Measurements from ENCODE around the gene OR52K2. TPM values are rescaled to one million over a fixed set of nuclear protein-coding genes. Genes with fewer than 3 reads are reported as not detected.

OR52K2 gene
- total RNA-seq, 4 donors from 2014 or later = not detected

DNA sequence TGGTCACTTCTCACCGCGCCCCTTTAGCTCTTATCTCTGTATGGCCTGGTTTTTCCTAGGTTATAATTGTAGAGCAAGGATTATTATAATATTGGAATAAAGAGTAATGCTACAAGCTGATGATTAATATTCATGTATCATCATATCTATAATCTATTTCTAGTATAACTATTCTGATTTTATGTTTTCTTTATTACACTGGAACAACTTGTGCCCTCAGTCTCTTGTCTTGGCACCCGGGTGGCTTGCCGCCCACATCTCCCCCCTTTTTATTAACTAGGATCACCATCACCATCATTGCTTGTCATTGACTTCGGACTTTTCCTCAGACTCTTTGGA is 44.4 kb downstream of the OR52K2 start:
- DNase-seq (ENCODE audit: low spot score) = no peak
- TF ChIP-seq, protein P1, sequence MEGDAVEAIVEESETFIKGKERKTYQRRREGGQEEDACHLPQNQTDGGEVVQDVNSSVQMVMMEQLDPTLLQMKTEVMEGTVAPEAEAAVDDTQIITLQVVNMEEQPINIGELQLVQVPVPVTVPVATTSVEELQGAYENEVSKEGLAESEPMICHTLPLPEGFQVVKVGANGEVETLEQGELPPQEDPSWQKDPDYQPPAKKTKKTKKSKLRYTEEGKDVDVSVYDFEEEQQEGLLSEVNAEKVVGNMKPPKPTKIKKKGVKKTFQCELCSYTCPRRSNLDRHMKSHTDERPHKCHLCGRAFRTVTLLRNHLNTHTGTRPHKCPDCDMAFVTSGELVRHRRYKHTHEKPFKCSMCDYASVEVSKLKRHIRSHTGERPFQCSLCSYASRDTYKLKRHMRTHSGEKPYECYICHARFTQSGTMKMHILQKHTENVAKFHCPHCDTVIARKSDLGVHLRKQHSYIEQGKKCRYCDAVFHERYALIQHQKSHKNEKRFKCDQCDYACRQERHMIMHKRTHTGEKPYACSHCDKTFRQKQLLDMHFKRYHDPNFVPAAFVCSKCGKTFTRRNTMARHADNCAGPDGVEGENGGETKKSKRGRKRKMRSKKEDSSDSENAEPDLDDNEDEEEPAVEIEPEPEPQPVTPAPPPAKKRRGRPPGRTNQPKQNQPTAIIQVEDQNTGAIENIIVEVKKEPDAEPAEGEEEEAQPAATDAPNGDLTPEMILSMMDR (IDR thresholded peaks at IDR 0.05) = no peak
- no peak for ATAC-seq (ENCODE audit: low FRiP score)

DNA sequence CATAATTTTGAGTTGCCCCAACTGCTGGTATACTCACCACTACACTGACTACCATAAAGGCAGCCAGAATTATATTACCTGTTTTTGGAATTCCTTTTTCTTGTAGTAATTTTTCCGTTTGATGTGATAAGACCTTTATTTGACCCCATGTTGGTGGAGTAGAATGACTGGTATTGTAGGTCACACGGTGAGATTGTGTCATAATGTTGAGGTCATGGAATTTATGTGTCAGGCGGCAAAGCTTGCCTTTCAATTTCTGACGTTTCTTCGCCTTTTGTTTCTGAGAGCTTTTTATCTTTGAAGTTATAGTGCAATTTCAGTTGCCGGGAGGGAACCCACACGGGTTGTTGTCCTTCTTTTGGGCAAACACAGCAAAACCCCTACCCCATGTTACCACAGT is 46.4 kb downstream of the OR52K2 start:
- ATAC-seq (ENCODE audit: low FRiP score) = no peak
- TF ChIP-seq, protein P1 (IDR thresholded peaks at IDR 0.05) = no peak
- DNase-seq (ENCODE audit: low spot score) = no peak

DNA sequence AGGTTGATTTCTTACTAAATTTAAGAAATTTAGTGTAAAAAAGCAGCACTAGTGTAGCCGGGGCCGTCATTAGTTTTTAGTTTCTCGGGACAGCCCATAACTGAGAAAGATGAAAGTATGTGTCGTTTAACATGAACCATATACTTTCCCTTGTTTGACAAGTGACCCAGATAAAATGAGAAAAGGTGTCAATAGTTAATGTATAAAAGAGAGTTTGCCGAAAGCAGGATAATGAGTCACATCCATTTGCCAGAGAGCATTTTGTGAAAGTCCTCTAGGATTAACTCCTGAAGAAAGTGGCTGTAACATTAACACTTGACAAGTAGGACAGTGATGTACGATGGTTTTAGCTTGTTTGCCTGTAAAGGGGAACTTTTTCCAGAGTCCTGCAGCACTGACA is 46.9 kb downstream of the OR52K2 start:
- no peak for ATAC-seq (ENCODE audit: low FRiP score)
- DNase-seq (ENCODE audit: low spot score) = no peak
- TF ChIP-seq, protein P1 (IDR thresholded peaks at IDR 0.05) = no peak

- DNase-seq (ENCODE audit: low spot score) (no peak), ATAC-seq (ENCODE audit: low FRiP score) (peak; percentile 82)
- TF ChIP-seq, protein P1 (IDR thresholded peaks at IDR 0.05) = no peak
These were observed 47.6 kb downstream of the OR52K2 start for GRCh38 chr11:4496557-4497248.

Other genes with a start within 250 kb of the OR52K2 start
- not detected for gene OR52B4, start 80.9 kb upstream of the OR52K2 start, total RNA-seq
- gene TRIM21, start 55.6 kb upstream of the OR52K2 start, total RNA-seq = 10 to 100 TPM; 14.1 to 30.6 (median 17.3) TPM
- under 1 TPM in 1 of 4 donors, not detected in 3; 0.46 TPM for gene OR52K1, start 33.4 kb downstream of the OR52K2 start, total RNA-seq
- gene OR52M1, start 95.9 kb downstream of the OR52K2 start, total RNA-seq = not detected
- not detected for gene OR52I2, start 132.4 kb downstream of the OR52K2 start, total RNA-seq
- not detected for gene OR52I1, start 144.7 kb downstream of the OR52K2 start, total RNA-seq
- gene TRIM68, start 158.9 kb downstream of the OR52K2 start, total RNA-seq = 10 to 100 TPM in 2 of 4 donors, 1 to 10 TPM in 2; 7.0 to 18.0 (median 10.6) TPM
- not detected for gene OR51D1, start 188.2 kb downstream of the OR52K2 start, total RNA-seq
- 1 to 10 TPM in 3 of 4 donors, under 1 TPM in 1; 0.60 to 8.7 (median 2.0) TPM for gene OR51E1, start 194.7 kb downstream of the OR52K2 start, total RNA-seq
- under 1 TPM in 1 of 4 donors, not detected in 3; 0.19 TPM for gene OR51E2, start 248.6 kb downstream of the OR52K2 start, total RNA-seq

All from omental fat pad (tissue), 4 donors.